ENCODE measurements around the gene DNAJB6.

DNA sequence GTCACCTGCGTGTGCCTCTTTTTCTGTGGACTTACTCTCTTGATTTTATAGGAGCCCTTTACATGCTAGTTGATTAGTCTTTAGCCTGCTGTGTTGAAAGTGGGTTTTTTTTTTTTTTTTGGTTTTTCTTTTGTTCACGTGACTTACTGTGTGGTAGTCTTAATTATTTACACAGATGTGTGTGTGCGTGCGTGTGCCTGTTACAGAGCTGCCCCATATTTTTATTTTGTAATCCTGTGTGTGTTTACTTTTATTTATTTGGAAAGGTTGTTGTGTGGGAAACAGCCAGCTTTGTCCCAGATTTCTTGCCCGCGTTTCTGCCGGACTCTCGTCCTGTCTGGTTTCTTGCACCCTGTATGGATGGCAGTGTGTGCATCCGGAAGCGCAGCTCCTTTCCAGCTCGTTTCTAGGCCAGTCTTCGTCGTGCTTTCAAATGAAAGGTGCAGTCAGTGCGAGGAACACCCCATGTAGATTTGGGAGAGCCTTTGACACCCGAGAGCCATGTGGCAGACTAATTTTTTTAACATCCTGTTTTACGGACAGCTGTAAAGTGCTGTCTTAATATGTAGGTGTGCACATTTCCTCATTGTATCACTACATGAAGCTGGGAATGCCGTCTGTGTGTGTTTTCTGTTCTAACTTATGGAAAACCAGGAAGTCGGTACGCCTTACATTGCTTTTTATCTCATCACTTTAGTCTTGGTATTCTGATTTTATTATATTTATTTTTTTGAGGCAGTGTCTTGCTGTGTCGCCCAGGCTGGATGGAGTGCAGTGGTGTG, 55.6 kb downstream of the DNAJB6 start:
- TF ChIP-seq, protein P1, sequence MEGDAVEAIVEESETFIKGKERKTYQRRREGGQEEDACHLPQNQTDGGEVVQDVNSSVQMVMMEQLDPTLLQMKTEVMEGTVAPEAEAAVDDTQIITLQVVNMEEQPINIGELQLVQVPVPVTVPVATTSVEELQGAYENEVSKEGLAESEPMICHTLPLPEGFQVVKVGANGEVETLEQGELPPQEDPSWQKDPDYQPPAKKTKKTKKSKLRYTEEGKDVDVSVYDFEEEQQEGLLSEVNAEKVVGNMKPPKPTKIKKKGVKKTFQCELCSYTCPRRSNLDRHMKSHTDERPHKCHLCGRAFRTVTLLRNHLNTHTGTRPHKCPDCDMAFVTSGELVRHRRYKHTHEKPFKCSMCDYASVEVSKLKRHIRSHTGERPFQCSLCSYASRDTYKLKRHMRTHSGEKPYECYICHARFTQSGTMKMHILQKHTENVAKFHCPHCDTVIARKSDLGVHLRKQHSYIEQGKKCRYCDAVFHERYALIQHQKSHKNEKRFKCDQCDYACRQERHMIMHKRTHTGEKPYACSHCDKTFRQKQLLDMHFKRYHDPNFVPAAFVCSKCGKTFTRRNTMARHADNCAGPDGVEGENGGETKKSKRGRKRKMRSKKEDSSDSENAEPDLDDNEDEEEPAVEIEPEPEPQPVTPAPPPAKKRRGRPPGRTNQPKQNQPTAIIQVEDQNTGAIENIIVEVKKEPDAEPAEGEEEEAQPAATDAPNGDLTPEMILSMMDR (IDR thresholded peaks at IDR 0.05): no peak
- TF ChIP-seq POLR2A (IDR thresholded peaks at IDR 0.05) (no peak), POLR2AphosphoS5 (IDR thresholded peaks at IDR 0.05) (no peak)
